Stimulated activated CD8-positive, alpha-beta memory T cell treated with anti-CD3 and anti-CD28 coated beads, Interleukin-2, amount 100 ng/mL, for 48 hours (primary cell): ENCODE measurements around the gene MTA2.

ENCODE experiments used
- DNase-seq, 2 donors: peaks; one replicate each; pipeline ENCODE4 v3.0.0-alpha.2; 2020; ENCODE audit warnings: low read depth in 2 of 2

MTA2 gene

GRCh38 chr11:62546244-62546928, 55.3 kb downstream of the MTA2 start, which contains the start of gene AHNAK:
TSS of gene AHNAK (minus strand) at chr11:62546806. CDS start at chr11:62536098, 10,708 bp downstream.
- no peak for DNase-seq

- DNase-seq = no peak
Measured at GRCh38 chr11:62545437-62546243, 56.0 kb downstream of the MTA2 start.

- no peak for DNase-seq
Measured at GRCh38 chr11:62544581-62545436, 56.9 kb downstream of the MTA2 start.

GRCh38 chr11:62543680-62544444, 57.8 kb downstream of the MTA2 start:
- no peak for DNase-seq
